Heart right ventricle (tissue), 16 donors: ENCODE measurements around the gene ALOX5. TPM values are rescaled to one million over a fixed set of nuclear protein-coding genes. Genes with fewer than 3 reads are reported as not detected.

ENCODE experiments used
- ATAC-seq, 8 donors: fragments of 200-7000 bp; cut with Tn5 transposase; one replicate each; pipeline ENCODE4 v1.9.1; 2020; ENCODE audit warnings: mild to moderate bottlenecking in 8 of 8, moderate library complexity in 8 of 8, moderate number of reproducible peaks in 1 of 8
- DNase-seq, 2 donors: peaks; one replicate each; pipeline ENCODE4 v3.0.0-alpha.2; 2020
- H3K27ac ChIP-seq, 10 donors: fragments of 200-600 bp; sonication (generic) in 2 of 10; one replicate each; pipeline versions ENCODE4 v1.5.0 to v1.8.0; 2020 to 2022; ENCODE audit warnings: mild to moderate bottlenecking in 3 of 10
- H3K27me3 ChIP-seq, 7 donors: fragments of 200-600 bp; one replicate each; pipeline ENCODE4 v1.8.0; 2021 to 2022; ENCODE audit warnings: mild to moderate bottlenecking in 2 of 7
- H3K36me3 ChIP-seq, 9 donors: fragments of 200-600 bp; sonication (generic) in 1 of 9; one replicate each; pipeline versions ENCODE4 v1.5.0 to v1.8.0; 2020 to 2022; ENCODE audit warnings: mild to moderate bottlenecking in 2 of 9
- H3K4me1 ChIP-seq, 9 donors: fragments of 200-600 bp; sonication (generic) in 1 of 9; one replicate each; pipeline versions ENCODE4 v1.5.0 to v1.8.0; 2020 to 2022; ENCODE audit warnings: mild to moderate bottlenecking in 4 of 9
- H3K4me3 ChIP-seq, 10 donors: fragments of 200-600 bp; sonication (generic) in 2 of 10; one replicate each; pipeline versions ENCODE4 v1.5.0 to v1.8.0; 2020 to 2022; ENCODE audit warnings: mild to moderate bottlenecking in 7 of 10, moderate library complexity in 2 of 10
- H3K9me3 ChIP-seq, 11 donors: fragments of 200-600 bp in 10 of 11; sonication (generic) in 2 of 11; one replicate each; pipeline versions ENCODE4 v1.5.0 to v1.8.0; 2013 to 2022; ENCODE audit warnings: mild to moderate bottlenecking in 2 of 11, control low read depth in 1 of 11, moderate library complexity in 1 of 11
- CTCF ChIP-seq, 9 donors: fragments of 200-600 bp; sonication (generic) in 2 of 9; IDR thresholded peaks; one replicate each; pipeline versions ENCODE4 v1.5.0 to v1.8.0; 2021 to 2022; ENCODE audit warnings: antibody characterized with exemption in 9 of 9, mild to moderate bottlenecking in 5 of 9, moderate library complexity in 1 of 9
- WGBS, 2 donors: extraction: QIAGEN DNeasy Blood & Tissue Kit; methylation state at CpG; one replicate each; pipeline ENCODE4 v1.1.7; 2013; ENCODE audit warnings: inconsistent platforms in 1 of 2; 5-methylcytosine and 5-hydroxymethylcytosine counted together
- intact Hi-C, 10 donors: fragments of 100-400 bp; cut with DNase I; formaldehyde crosslinking; loops; one replicate each; pipeline versions ENCODE4 v1.11.1 to v1.14.2; 2022
- polyA plus RNA-seq, 2 donors: library from polyadenylated mRNA; stranded (reverse); fragments of 200-250 nt; gene quantifications; one replicate each; pipeline ENCODE4 v1.2.3, GENCODE V29; 2013
- total RNA-seq, 10 donors: library from RNA; stranded (reverse); fragmentation: NEBNext Ultra II Directional in 3 of 10; extraction: Animal tissue kit (Norgen Biotek cat#: 25700) in 3 of 10; gene quantifications; one replicate each; pipeline versions ENCODE4 v1.2.1 to v1.2.4, GENCODE V29; 2021 to 2023
- donor health status: Arrhythmogenic right ventricular cardiomyopathy.
- donor health status: ischemic (EF 13 %, LVEDD 7.1; RV severe dilation, severe dysfunction).
- donor health status: healthy with polysubstance abuse.
- donor health status: DM: no; HTN: yes; CAD: no.
- donor health status: DM: no; HTN: no; CAD: no.
- donor health status: ischemic (EF 25% LVEDD 6.9; RV normal size, moderate dysfunction).
- donor health status: ischemic (EF 25% LVEDD 5.7; RV mildly dilated, moderate dysfunction).
- donor health status: healthy.
- donor health status: DM: yes; HTN: yes; CAD: no.
- donor health status: Ischemic cardiomyopathy.
- donor health status: ischemic (EF 35%, LVEDD 5.7; RV mildly dilated, moderate dysfunction).
- donor health status: nonischemic (EF 11% LVEDD 7.7; RV severe dilation, severe dysfunction).
- donor health status: DM: yes; HTN: yes; CAD: no.
- donor health status: PGD.
- donor health status: ischemic (EF 29% LVEDD 5.4; RV normal size, mild dysfunction).
- donor health status: nonischemic (EF 23%, LVEDD 6.1; RV moderate dilation, normal function).

The ALOX5 gene
- total and polyA plus RNA-seq, 12 donors = 1.8 to 21.8 (median 4.4) TPM

GRCh38 chr10:45376371-45376801 lies 2.4 kb downstream of the ALOX5 start:
- no peak for DNase-seq
- H3K4me1 ChIP-seq = peaks cover 0 to 72% (median 19%) of the 10 kb centered on the region in 9 donors
- H3K27me3 ChIP-seq = peaks cover 0 to 78% (median 63%) of the 10 kb centered on the region in 7 donors
- TF ChIP-seq CTCF (IDR thresholded peaks at IDR 0.05) = no peak
- H3K27ac ChIP-seq = peak overlapping the region in 1 of 10 donors; percentile 93
- H3K36me3 ChIP-seq = no peaks in the 10 kb centered on the region
- intact Hi-C loops = no loop called here
- WGBS, 2 donors = 82 to 90% methylated on average over 2 of the region's 2 CpGs
- no peaks in the 10 kb centered on the region for H3K9me3 ChIP-seq
- ATAC-seq = peak in 2 of 8 donors; percentile 15 to 19
- peak overlapping the region in 1 of 10 donors; percentile 71 for H3K4me3 ChIP-seq

GRCh38 chr10:45377321-45377720 lies 3.3 kb downstream of the ALOX5 start:
- Histone ChIP-seq H3K27me3 (peaks cover 0 to 79% (median 63%) of the 10 kb centered on the region in 7 donors), H3K27ac (peak overlapping the region in 1 of 10 donors; percentile 93), H3K36me3 (peaks cover 0 to 1% (median 0%) of the 10 kb centered on the region in 9 donors), H3K4me3 (no peak overlapping the region), H3K4me1 (peaks cover 0 to 74% (median 19%) of the 10 kb centered on the region in 9 donors), H3K9me3 (no peaks in the 10 kb centered on the region)
- no peak for DNase-seq
- ATAC-seq = no peak
- 64 to 69% methylated on average over 4 of the region's 4 CpGs for WGBS, 2 donors
- no peak for TF ChIP-seq CTCF (IDR thresholded peaks at IDR 0.05)
- intact Hi-C loops = no loop called here

- H3K27ac ChIP-seq = peak overlapping the region in 1 of 10 donors; percentile 93
- TF ChIP-seq CTCF (IDR thresholded peaks at IDR 0.05) = no peak
- 69 to 78% methylated on average over 5 of the region's 5 CpGs for whole genome bisulfite sequencing, 2 donors
- no peaks in the 10 kb centered on the region for H3K9me3 ChIP-seq
- H3K4me3 ChIP-seq = no peak overlapping the region
- peaks cover 0 to 78% (median 19%) of the 10 kb centered on the region in 9 donors for H3K4me1 ChIP-seq
- intact Hi-C loops = no loop called here
- peaks cover 0 to 82% (median 63%) of the 10 kb centered on the region in 7 donors for H3K27me3 ChIP-seq
- peaks cover 0 to 6% (median 0%) of the 10 kb centered on the region in 9 donors for H3K36me3 ChIP-seq
- ATAC-seq = no peak
- DNase-seq = no peak
Measured at GRCh38 chr10:45377858-45378257, 3.8 kb downstream of the ALOX5 start.

GRCh38 chr10:45378914-45379726 lies 5.1 kb downstream of the ALOX5 start:
- Histone ChIP-seq H3K27me3 (peaks cover 0 to 70% (median 52%) of the 10 kb centered on the region in 7 donors), H3K27ac (peak overlapping the region in 1 of 10 donors; percentile 93), H3K36me3 (peaks cover 0 to 12% (median 0%) of the 10 kb centered on the region in 9 donors), H3K9me3 (no peaks in the 10 kb centered on the region), H3K4me3 (no peak overlapping the region), H3K4me1 (peaks cover 0 to 80% (median 8%) of the 10 kb centered on the region in 9 donors)
- intact Hi-C loops = no loop called here
- no peak for TF ChIP-seq CTCF (IDR thresholded peaks at IDR 0.05)
- DNase-seq (no peak), ATAC-seq (peak in 1 of 8 donors; percentile 11)
- 77 to 84% methylated on average over 12 of the region's 12 CpGs for WGBS, 2 donors
